Chondrocyte (in vitro differentiated cells): ENCODE data around the gene TMEM9. TPM values are rescaled to one million over a fixed set of nuclear protein-coding genes. Genes with fewer than 3 reads are reported as not detected.

Source experiments
- DNase-seq: peaks from one replicate; pipeline ENCODE4 v3.0.0; 2021; ENCODE audit warnings: mixed read lengths, low spot score
- H3K27ac Mint-ChIP-seq: one replicate; pipeline ENCODE4 v1.8.0; 2021; ENCODE audit warnings: mild to moderate bottlenecking, moderate library complexity, mixed read lengths; ENCODE audit not compliant: unreplicated experiment
- H3K27me3 Mint-ChIP-seq: 2 replicates; pipeline ENCODE4 v1.8.0; 2021; ENCODE audit warnings: low read depth, mixed read lengths
- H3K36me3 Mint-ChIP-seq: 2 replicates; pipeline ENCODE4 v1.8.0; 2021; ENCODE audit warnings: low read depth, mixed read lengths
- H3K4me1 Mint-ChIP-seq: 2 replicates; pipeline ENCODE4 v1.8.0; 2021; ENCODE audit warnings: low read depth, mild to moderate bottlenecking, mixed read lengths
- H3K4me3 Mint-ChIP-seq: one replicate; pipeline ENCODE4 v1.8.0; 2021; ENCODE audit warnings: mild to moderate bottlenecking, moderate library complexity, mixed read lengths; ENCODE audit not compliant: unreplicated experiment
- H3K9me3 Mint-ChIP-seq: 2 replicates; pipeline ENCODE4 v1.8.0; 2021; ENCODE audit warnings: low read depth, mixed read lengths
- CTCF ChIP-seq: fragments of 200-600 bp; sonication (generic); IDR thresholded peaks from 2 replicates; pipeline ENCODE4 v1.5.0; 2021; ENCODE audit warnings: antibody characterized with exemption, mild to moderate bottlenecking, moderate library complexity
- total RNA-seq: library from RNA; stranded (reverse); gene quantifications from 3 replicates; pipeline ENCODE4 v1.2.1, GENCODE V29; 2021

The TMEM9 gene
- total RNA-seq, 1 donor from 2014 or later: 57.3 TPM

GRCh38 chr1:201114245-201115131, 39.8 kb downstream of the TMEM9 start:
- peak overlapping the region; percentile 85 for H3K4me3 Mint-ChIP-seq
- DNase-seq: no peak
- no peaks in the 10 kb centered on the region for H3K36me3 Mint-ChIP-seq
- H3K4me1 Mint-ChIP-seq: peaks cover 8% of the 10 kb centered on the region
- TF ChIP-seq CTCF: peak; percentile 90
- no peaks in the 10 kb centered on the region for H3K9me3 Mint-ChIP-seq
- H3K27ac Mint-ChIP-seq: peak overlapping the region; percentile 77
- H3K27me3 Mint-ChIP-seq: peaks cover 3% of the 10 kb centered on the region

- Mint-ChIP-seq H3K4me1 (peaks cover 8% of the 10 kb centered on the region), H3K27ac (peak overlapping the region; percentile 77), H3K9me3 (no peaks in the 10 kb centered on the region), H3K4me3 (peak overlapping the region; percentile 85), H3K27me3 (peaks cover 3% of the 10 kb centered on the region), H3K36me3 (no peaks in the 10 kb centered on the region)
- no peak for TF ChIP-seq CTCF
- DNase-seq: no peak
Measured at GRCh38 chr1:201113451-201114244, 40.6 kb downstream of the TMEM9 start.

- Mint-ChIP-seq H3K4me3 (no peak overlapping the region), H3K27me3 (peaks cover 3% of the 10 kb centered on the region), H3K4me1 (peaks cover 8% of the 10 kb centered on the region), H3K9me3 (no peaks in the 10 kb centered on the region), H3K27ac (no peak overlapping the region), H3K36me3 (no peaks in the 10 kb centered on the region)
- no peak for TF ChIP-seq CTCF
- DNase-seq: no peak
Measured at GRCh38 chr1:201112926-201113325, 41.3 kb downstream of the TMEM9 start.

GRCh38 chr1:201112173-201112731, 42.0 kb downstream of the TMEM9 start, which contains the start of gene CACNA1S:
Gene CACNA1S (minus strand): TSS chr1:201112426. CDS start chr1:201112339, 87 bp downstream.
- no peaks in the 10 kb centered on the region for H3K9me3 Mint-ChIP-seq
- H3K27me3 Mint-ChIP-seq: peaks cover 5% of the 10 kb centered on the region
- no peaks in the 10 kb centered on the region for H3K36me3 Mint-ChIP-seq
- peak within 1 kb of the TSS; percentile 45 for H3K27ac Mint-ChIP-seq
- no peak for DNase-seq
- no peak for TF ChIP-seq CTCF
- H3K4me3 Mint-ChIP-seq: no peak within 1 kb of the TSS
- H3K4me1 Mint-ChIP-seq: peaks cover 8% of the 10 kb centered on the region

GRCh38 chr1:201111672-201112071, 42.6 kb downstream of the TMEM9 start:
- Mint-ChIP-seq H3K4me1 (peaks cover 8% of the 10 kb centered on the region), H3K27me3 (peaks cover 5% of the 10 kb centered on the region), H3K36me3 (no peaks in the 10 kb centered on the region), H3K27ac (peak overlapping the region; percentile 45), H3K4me3 (no peak overlapping the region), H3K9me3 (no peaks in the 10 kb centered on the region)
- TF ChIP-seq CTCF: no peak
- no peak for DNase-seq
